SK-N-SH treated with all-trans-retinoic acid at 6 μM for 48 hours (cell line): Measurements from ENCODE around the gene OSR1.

Experiments
- ATAC-seq: fragments of 200-7000 bp; cut with Tn5 transposase; 3 replicates; pipeline ENCODE4 v1.9.1; 2020; ENCODE audit warnings: mild to moderate bottlenecking, moderate library complexity
- ARNTL ChIP-seq: fragments of 450-650 bp; formaldehyde crosslinking; IDR thresholded peaks from 2 replicates; pipeline ENCODE4 v1.5.0; 2020; ENCODE audit warnings: low read depth, mild to moderate bottlenecking, moderate library complexity, borderline replicate concordance
- CSDC2 ChIP-seq: fragments of 250-450 bp; sonication (Bioruptor Pico); IDR thresholded peaks from 2 replicates; pipeline ENCODE4 v1.5.0; 2020; ENCODE audit warnings: mild to moderate bottlenecking, moderate library complexity
- ESRRG ChIP-seq: fragments of 250-450 bp; sonication (Bioruptor Pico); IDR thresholded peaks from 2 replicates; pipeline ENCODE4 v1.6.1; 2021; ENCODE audit warnings: mild to moderate bottlenecking
- GLIS3 ChIP-seq: fragments of 250-450 bp; sonication (Bioruptor Pico); IDR thresholded peaks from 2 replicates; pipeline ENCODE4 v1.5.0; 2020; ENCODE audit warnings: mild to moderate bottlenecking, moderate library complexity
- ISL1 ChIP-seq: fragments of 250-450 bp; sonication (Bioruptor Pico); IDR thresholded peaks from 2 replicates; pipeline ENCODE4 v2.1.2; 2022; ENCODE audit warnings: mild to moderate bottlenecking, moderate library complexity
- OSR1 ChIP-seq: fragments of 250-450 bp; sonication (Bioruptor Pico); IDR thresholded peaks from 2 replicates; pipeline ENCODE4 v1.8.0; 2022; ENCODE audit warnings: moderate library complexity, mild to moderate bottlenecking, inconsistent platforms
- PPARA ChIP-seq: fragments of 250-450 bp; sonication (Bioruptor Pico); IDR thresholded peaks from 2 replicates; pipeline ENCODE4 v1.5.0; 2020; ENCODE audit warnings: mild to moderate bottlenecking, borderline replicate concordance
- RARB ChIP-seq: fragments of 250-450 bp; sonication (Bioruptor Pico); IDR thresholded peaks from 2 replicates; pipeline ENCODE4 v1.8.0; 2021; ENCODE audit warnings: mild to moderate bottlenecking, moderate library complexity
- SNAI2 ChIP-seq: fragments of 250-450 bp; sonication (Bioruptor Pico); IDR thresholded peaks from 2 replicates; pipeline ENCODE4 v1.5.0; 2020; ENCODE audit warnings: mild to moderate bottlenecking, moderate library complexity
- TOX ChIP-seq: fragments of 250-450 bp; sonication (Bioruptor Pico); IDR thresholded peaks from 2 replicates; pipeline ENCODE4 v1.8.0; 2021; ENCODE audit warnings: mild to moderate bottlenecking, moderate library complexity, borderline replicate concordance
- ZC3H10 ChIP-seq: fragments of 250-450 bp; sonication (Bioruptor Pico); IDR thresholded peaks from 2 replicates; pipeline ENCODE4 v1.5.1; 2021; ENCODE audit warnings: mild to moderate bottlenecking, moderate library complexity
- ZFP3 ChIP-seq: fragments of 250-450 bp; sonication (Bioruptor Pico); IDR thresholded peaks from 2 replicates; pipeline ENCODE4 v1.5.0; 2020; ENCODE audit warnings: mild to moderate bottlenecking, moderate library complexity
- ZFP30 ChIP-seq: fragments of 450-650 bp; formaldehyde crosslinking; IDR thresholded peaks from 2 replicates; pipeline ENCODE4 v1.5.0; 2022; ENCODE audit warnings: mild to moderate bottlenecking, moderate library complexity
- ZNF70 ChIP-seq: fragments of 450-650 bp; formaldehyde crosslinking; IDR thresholded peaks from 2 replicates; pipeline ENCODE4 v1.5.0; 2020; ENCODE audit warnings: mild to moderate bottlenecking, moderate library complexity
- ZNF8 ChIP-seq: fragments of 450-650 bp; formaldehyde crosslinking; IDR thresholded peaks from 2 replicates; pipeline ENCODE4 v1.5.0; 2020; ENCODE audit warnings: mild to moderate bottlenecking, moderate library complexity
- TF ChIP-seq, protein P1 (sequence below): fragments of 250-450 bp; sonication (Bioruptor Pico); IDR thresholded peaks from 2 replicates; pipeline ENCODE4 v1.8.0; 2020; ENCODE audit warnings: mild to moderate bottlenecking, moderate library complexity, borderline replicate concordance
- TF ChIP-seq, protein P2 (sequence below): fragments of 250-450 bp; sonication (Bioruptor Pico); IDR thresholded peaks from 2 replicates; pipeline ENCODE4 v1.5.0; 2020; ENCODE audit warnings: mild to moderate bottlenecking, moderate library complexity
- TF ChIP-seq, protein P3 (sequence below): fragments of 250-450 bp; sonication (Bioruptor Pico); IDR thresholded peaks from 2 replicates; pipeline ENCODE4 v1.8.0; 2021; ENCODE audit warnings: low read depth, mild to moderate bottlenecking, moderate library complexity, borderline replicate concordance
- TF ChIP-seq, protein P4 (sequence below): fragments of 250-450 bp; sonication (Bioruptor Pico); IDR thresholded peaks from 2 replicates; pipeline ENCODE4 v1.5.1; 2020; ENCODE audit warnings: low read depth, mild to moderate bottlenecking, moderate library complexity

The OSR1 gene

GRCh38 chr2:19337202-19337601 is 21.2 kb downstream of the OSR1 start:
- no peak for ATAC-seq
- TF ChIP-seq ZNF8 (CRISPR knock-in tag) = no peak
- TF ChIP-seq SNAI2 (CRISPR knock-in tag) = no peak
- no peak for TF ChIP-seq RARB
- no peak for TF ChIP-seq OSR1 (CRISPR knock-in tag)

GRCh38 chr2:19336781-19337180 is 21.6 kb downstream of the OSR1 start:
- TF ChIP-seq ISL1 (CRISPR knock-in tag) = no peak
- no peak for TF ChIP-seq ZNF8 (CRISPR knock-in tag)
- no peak for TF ChIP-seq ARNTL (CRISPR knock-in tag)
- TF ChIP-seq TOX (CRISPR knock-in tag) = no peak
- TF ChIP-seq ZFP3 (CRISPR knock-in tag) = no peak
- no peak for TF ChIP-seq ZNF70 (CRISPR knock-in tag)
- no peak for TF ChIP-seq ZFP30 (CRISPR knock-in tag)
- TF ChIP-seq, all 23 proteins: peak for 0
- ATAC-seq = no peak

DNA sequence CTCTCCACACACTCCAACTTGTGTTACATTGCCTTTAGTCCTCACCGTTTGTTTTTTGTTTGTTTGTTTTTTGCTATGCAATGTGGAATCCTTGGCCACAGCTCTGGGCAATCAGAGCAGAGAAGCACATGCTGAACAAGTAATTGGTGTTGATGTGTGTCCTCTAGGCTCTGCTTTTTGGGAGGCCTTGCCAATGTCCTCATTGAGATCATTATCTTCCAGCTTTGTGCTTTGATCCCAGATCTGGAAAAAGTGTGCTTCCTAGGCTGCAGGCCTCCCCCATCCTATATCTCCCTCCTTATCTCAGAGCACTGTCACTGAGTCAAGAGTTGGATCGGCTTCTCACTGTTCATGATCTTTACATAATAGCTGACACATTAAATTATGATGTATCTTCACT is 25.9 kb downstream of the OSR1 start:
- no peak for ATAC-seq
- TF ChIP-seq OSR1 (CRISPR knock-in tag) = no peak
- no peak for TF ChIP-seq SNAI2 (CRISPR knock-in tag)
- no peak for TF ChIP-seq ZNF8 (CRISPR knock-in tag)
- TF ChIP-seq, protein P1, sequence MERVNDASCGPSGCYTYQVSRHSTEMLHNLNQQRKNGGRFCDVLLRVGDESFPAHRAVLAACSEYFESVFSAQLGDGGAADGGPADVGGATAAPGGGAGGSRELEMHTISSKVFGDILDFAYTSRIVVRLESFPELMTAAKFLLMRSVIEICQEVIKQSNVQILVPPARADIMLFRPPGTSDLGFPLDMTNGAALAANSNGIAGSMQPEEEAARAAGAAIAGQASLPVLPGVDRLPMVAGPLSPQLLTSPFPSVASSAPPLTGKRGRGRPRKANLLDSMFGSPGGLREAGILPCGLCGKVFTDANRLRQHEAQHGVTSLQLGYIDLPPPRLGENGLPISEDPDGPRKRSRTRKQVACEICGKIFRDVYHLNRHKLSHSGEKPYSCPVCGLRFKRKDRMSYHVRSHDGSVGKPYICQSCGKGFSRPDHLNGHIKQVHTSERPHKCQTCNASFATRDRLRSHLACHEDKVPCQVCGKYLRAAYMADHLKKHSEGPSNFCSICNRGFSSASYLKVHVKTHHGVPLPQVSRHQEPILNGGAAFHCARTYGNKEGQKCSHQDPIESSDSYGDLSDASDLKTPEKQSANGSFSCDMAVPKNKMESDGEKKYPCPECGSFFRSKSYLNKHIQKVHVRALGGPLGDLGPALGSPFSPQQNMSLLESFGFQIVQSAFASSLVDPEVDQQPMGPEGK (CRISPR knock-in tag) = no peak
- no peak for TF ChIP-seq CSDC2
- TF ChIP-seq, protein P2, sequence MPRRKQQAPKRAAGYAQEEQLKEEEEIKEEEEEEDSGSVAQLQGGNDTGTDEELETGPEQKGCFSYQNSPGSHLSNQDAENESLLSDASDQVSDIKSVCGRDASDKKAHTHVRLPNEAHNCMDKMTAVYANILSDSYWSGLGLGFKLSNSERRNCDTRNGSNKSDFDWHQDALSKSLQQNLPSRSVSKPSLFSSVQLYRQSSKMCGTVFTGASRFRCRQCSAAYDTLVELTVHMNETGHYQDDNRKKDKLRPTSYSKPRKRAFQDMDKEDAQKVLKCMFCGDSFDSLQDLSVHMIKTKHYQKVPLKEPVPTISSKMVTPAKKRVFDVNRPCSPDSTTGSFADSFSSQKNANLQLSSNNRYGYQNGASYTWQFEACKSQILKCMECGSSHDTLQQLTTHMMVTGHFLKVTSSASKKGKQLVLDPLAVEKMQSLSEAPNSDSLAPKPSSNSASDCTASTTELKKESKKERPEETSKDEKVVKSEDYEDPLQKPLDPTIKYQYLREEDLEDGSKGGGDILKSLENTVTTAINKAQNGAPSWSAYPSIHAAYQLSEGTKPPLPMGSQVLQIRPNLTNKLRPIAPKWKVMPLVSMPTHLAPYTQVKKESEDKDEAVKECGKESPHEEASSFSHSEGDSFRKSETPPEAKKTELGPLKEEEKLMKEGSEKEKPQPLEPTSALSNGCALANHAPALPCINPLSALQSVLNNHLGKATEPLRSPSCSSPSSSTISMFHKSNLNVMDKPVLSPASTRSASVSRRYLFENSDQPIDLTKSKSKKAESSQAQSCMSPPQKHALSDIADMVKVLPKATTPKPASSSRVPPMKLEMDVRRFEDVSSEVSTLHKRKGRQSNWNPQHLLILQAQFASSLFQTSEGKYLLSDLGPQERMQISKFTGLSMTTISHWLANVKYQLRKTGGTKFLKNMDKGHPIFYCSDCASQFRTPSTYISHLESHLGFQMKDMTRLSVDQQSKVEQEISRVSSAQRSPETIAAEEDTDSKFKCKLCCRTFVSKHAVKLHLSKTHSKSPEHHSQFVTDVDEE (CRISPR knock-in tag) = no peak
- TF ChIP-seq, protein P3, sequence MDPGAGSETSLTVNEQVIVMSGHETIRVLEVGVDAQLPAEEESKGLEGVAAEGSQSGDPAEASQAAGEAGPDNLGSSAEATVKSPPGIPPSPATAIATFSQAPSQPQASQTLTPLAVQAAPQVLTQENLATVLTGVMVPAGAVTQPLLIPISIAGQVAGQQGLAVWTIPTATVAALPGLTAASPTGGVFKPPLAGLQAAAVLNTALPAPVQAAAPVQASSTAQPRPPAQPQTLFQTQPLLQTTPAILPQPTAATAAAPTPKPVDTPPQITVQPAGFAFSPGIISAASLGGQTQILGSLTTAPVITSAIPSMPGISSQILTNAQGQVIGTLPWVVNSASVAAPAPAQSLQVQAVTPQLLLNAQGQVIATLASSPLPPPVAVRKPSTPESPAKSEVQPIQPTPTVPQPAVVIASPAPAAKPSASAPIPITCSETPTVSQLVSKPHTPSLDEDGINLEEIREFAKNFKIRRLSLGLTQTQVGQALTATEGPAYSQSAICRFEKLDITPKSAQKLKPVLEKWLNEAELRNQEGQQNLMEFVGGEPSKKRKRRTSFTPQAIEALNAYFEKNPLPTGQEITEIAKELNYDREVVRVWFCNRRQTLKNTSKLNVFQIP (CRISPR knock-in tag) = no peak
- no peak for TF ChIP-seq RARB
- no peak for TF ChIP-seq ARNTL (CRISPR knock-in tag)
- no peak for TF ChIP-seq GLIS3 (CRISPR knock-in tag)
- no peak for TF ChIP-seq TOX (CRISPR knock-in tag)
- no peak for TF ChIP-seq PPARA (CRISPR knock-in tag)
- no peak for TF ChIP-seq ZNF70 (CRISPR knock-in tag)
- no peak for TF ChIP-seq ESRRG (CRISPR knock-in tag)

GRCh38 chr2:19331450-19331849 is 27.0 kb downstream of the OSR1 start:
- TF ChIP-seq ZNF8 (CRISPR knock-in tag) = no peak
- no peak for ATAC-seq

GRCh38 chr2:19330436-19330835 is 28.0 kb downstream of the OSR1 start:
- no peak for ATAC-seq
- TF ChIP-seq RARB (no peak), PPARA (CRISPR knock-in tag) (no peak), SNAI2 (CRISPR knock-in tag) (no peak), CSDC2 (no peak), ESRRG (CRISPR knock-in tag) (no peak), ISL1 (CRISPR knock-in tag) (no peak), ZC3H10 (CRISPR knock-in tag) (no peak), ZFP30 (CRISPR knock-in tag) (no peak)
- TF ChIP-seq, protein P3 (CRISPR knock-in tag) = no peak
- TF ChIP-seq, protein P4, sequence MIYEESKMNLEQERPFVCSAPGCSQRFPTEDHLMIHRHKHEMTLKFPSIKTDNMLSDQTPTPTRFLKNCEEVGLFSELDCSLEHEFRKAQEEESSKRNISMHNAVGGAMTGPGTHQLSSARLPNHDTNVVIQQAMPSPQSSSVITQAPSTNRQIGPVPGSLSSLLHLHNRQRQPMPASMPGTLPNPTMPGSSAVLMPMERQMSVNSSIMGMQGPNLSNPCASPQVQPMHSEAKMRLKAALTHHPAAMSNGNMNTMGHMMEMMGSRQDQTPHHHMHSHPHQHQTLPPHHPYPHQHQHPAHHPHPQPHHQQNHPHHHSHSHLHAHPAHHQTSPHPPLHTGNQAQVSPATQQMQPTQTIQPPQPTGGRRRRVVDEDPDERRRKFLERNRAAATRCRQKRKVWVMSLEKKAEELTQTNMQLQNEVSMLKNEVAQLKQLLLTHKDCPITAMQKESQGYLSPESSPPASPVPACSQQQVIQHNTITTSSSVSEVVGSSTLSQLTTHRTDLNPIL (CRISPR knock-in tag) = no peak
